HG02623 (cell line): ENCODE data around the gene MTCH2.

Experiments
- ATAC-seq: cut with Tn5 transposase; IDR thresholded peaks from one replicate; pipeline ENCODE4 v1.9.1; 2021; ENCODE audit warnings: moderate library complexity; ENCODE audit not compliant: unreplicated experiment

Gene MTCH2

DNA sequence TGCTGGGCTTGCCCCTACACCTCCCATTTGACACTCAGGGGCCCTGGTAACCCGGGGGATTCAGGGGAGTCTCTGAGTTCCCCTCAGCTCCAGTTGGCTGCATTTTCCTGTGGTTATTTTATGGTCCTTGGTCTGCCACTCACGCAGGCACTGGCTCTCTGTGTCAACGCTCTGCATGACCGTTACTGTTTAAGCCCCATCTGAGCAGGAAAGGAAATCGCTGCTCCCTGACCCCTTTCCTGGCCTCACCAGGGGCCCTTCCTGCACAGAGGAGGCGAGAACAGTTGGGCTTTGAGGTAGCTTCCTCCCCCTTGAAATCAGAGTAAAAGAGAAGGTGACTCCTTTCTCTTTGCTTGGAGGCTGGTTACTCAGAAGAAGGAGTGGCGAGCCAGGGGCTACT lies 50.6 kb downstream of the MTCH2 start:
- no peak for ATAC-seq

DNA sequence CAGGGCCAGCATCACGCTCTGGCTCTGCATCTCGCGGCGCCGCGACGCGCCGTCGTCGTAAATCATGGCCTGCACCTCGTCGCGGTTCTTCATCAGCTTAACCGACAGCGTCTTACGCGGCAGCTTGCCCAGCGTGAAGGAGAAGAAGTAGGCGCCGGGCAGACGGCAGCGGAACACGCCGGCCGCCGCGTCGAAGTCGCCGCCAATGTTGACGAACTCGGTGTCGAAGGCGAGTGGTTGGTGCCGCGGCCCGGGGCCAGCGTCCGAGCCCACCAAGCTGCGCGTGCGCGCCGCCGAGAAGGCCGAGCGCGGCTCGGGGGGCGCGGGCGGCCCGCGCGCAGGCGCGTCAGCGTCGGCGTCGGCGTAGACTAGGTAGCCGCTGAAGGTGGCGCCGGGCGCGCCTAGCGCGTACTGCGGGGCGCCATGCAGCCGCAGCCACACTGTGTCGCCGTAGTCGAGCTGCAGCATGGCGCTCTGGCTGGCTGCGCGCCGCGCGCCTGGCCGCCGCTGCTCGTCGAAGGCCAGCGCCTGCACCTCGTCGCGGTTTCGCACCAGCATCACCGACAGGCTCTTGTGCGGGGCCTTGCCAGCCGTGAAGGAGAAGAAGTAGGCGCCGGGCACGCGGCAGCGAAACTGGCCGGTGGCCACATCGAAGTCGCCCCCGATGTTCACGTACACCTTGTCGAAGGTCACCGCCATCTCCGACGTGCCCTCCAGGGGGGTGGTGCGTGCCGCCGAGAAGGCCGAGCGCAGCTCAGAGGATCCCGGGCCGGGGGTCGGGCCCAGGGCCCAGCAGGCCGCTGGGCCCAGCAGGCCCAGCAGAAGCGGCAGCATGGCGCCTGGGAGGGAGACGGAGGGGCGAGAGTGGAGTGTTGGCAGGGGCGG lies 52.1 kb downstream of the MTCH2 start:
- no peak for ATAC-seq

DNA sequence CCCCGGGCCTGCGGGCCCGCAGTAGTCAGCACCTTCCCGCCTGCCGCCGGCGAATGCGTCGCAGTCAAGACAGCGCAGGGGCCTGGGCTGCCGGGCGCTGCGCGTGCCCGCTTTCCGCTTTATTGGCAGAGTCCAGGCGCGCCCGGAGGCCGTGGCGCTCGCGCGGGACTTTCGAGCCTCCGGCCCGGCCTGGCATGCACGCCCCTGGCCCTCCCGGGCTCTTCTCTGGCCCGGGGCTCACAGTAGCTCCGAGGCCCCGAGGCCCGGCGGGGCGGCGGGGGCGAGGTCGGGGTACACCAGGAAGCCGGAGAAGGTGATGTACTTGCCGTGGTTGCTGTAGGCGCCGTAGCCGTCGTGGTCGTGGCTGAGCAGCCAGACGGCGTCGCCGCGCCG lies 52.8 kb downstream of the MTCH2 start:
- no peak for ATAC-seq

DNA sequence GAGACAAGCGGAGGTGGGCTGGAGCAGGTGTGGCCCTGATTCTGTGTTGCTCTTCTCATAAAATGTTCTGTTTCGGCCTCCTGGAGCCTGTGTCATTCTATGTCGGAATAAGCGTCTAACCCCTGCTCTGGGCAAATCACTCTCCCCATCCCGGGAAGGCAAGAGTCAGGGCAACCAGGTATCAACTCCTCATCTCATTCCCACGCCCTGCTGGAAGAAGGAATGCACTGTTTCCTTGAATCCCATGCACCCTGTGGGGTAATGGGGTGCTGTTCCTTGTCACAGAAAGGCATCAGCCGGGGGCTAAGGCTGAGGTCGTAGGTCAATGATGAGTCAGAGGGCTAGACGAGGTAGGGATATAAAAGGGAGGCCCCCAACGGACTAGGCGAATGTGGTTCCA lies 53.2 kb downstream of the MTCH2 start:
- ATAC-seq, result no peak

DNA sequence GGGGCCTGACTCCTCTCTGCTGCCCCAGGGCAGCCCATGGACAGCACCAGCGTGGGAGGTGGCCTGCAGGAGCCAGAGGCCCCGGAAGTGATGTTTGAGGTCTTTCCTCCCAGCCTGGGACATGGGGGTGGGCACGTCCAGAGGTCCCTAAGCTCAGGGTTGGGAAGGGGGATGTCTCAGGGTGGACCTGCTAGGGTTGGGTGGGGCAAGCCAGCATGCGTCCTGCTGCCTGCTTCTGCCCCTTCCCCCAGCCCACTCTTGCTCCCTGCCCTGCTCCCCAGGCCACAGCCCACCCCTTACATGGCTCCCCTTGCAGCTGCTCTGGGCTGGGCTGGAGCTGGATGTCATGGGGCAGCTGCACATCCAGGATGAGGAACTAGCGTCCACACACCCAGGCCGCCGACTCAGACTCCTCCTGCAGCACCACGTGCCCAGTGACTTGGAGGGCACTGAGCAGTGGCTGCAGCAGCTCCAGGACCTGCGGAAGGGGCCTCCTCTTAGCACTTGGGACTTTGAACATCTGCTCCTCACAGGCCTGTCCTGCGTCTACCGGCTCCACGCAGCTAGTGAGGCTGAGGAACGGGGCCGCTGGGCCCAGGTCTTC lies 54.5 kb downstream of the MTCH2 start:
- ATAC-seq, result no peak

DNA sequence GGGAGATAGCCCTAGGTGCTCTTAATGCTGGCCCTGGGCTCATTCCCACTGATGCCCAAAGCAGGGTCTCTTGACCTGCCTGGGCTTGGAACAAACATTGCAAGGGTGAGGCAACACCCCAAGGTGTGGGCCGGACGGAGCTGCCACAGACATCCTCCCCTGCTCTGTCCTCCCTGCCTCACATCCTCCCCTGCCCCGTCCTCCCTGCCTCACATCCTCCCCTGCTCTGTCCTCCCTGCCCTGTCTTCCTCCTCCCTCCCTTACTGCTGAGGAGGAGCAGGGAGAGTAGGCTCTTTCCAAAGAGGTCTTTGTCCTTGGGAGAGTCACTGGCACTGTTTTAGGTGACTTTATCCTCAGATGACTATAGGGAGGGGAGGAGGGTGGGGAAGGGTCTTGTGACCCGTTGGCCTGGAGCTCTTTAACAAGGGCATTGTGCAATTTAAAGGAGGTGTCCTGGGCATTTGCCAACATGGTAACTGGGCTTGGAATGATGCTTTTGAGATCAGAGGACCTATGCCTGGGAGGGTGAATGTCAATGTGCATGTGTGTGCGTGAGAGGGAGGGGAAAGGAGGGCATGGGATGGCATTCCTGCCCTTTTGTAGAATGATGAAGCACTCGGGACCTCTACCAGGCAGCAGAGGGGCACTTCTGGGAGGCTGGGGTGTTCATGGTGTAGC lies 55.2 kb downstream of the MTCH2 start:
- ATAC-seq, result no peak

DNA sequence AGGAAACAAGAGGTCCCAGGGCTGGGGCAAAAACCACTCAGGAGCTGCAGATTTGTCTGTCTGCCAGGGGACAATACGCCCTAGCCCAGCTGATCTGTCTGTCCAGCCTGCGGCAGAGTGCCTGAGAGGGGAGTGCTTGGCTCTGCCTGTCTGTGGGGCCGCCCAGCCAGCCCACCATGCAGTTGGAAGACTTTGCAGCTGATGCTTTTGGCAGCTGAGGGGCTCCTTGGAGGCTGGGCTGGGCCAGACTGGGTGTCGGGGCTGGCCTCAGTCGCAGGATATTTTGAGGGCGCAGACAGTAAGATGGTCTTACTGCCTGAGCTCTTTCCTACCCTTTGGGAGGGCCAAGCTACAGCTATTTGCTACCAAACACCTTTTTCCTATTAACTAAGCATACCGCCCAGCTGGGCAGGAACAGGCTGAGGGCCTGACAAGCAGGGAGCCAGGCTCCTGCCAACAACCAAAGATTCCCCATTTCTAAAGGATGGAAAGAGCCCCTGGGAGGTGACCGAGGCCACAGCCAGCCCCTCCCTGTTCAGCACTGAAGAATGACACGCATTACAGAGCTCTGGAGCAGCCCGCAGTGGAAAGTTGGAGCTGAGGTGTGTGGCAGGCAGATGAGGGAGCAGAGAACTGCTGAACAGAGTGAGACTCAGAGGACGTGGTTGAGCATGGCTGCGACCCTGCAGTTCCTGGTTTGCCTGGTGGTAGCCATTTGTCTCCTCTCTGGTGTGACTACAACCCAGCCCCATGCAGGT lies 56.1 kb downstream of the MTCH2 start, which contains the start of gene FAM180B:
FAM180B (plus strand) TSS at position 581 of the 758 bp plus-strand sequence; CDS start at position 672, 91 bp downstream.
- no peak for ATAC-seq

DNA sequence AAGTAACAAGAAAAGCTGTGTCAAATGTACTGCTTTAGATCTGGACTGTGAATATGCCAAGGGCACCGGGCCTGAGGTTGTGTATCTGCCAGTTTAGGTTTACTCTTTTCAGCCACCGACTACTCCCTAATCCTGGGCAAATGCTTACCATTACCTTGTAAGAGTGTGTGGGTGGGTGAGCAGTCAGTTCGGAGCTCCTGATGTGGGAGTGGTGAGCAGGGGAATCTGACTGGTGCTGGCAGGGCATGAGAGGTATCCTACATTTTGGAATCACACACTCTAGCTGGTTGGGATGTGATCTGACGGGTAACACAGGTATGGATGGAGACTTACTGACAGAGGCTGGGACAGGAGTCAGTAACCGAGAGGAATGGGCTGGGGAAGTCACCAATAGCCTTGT lies 58.5 kb downstream of the MTCH2 start:
- ATAC-seq, result no peak

DNA sequence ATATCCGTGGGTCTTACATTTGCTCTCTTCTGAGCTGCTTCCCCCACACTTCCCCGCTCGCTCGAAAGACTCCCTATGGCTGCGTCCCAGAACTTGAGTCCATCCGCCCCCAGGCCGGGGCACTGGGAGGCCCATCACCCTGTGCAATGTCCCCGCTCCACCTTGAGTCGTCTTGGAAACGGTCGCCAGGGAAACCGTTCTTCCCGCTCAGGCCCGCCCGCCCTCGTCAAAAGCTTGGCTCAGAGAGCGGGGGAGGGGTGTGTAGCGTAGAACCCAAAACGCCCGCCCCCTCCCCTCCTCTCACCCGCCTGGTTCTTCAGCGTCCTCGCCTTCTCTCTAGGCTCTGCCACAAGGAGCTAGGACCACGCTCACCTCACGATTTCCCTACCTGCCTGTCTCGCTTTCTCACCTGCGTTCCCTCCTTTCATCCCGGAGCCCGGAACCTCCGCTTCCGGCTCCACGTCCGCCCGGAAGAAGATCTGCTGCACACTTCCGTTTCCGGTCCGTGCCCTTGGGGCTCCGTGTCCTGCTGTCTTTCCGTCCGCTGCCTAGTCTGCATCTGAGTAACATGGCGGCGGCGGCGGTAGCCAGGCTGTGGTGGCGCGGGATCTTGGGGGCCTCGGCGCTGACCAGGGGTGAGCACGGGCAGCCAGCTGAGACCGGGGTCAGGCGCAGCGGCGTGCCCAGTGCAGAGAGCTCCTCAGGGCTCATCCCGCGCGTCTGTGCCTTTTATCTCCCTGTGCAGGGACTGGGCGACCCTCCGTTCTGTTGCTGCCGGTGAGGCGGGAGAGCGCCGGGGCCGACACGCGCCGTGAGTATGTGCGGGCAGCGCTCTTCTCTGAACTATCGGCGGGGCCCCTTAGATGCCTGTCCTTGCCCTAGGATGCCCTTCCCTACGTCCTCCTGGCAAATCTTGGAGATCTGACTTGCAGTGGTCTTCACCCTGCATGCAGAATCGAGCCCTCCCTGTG lies 63.5 kb downstream of the MTCH2 start, which contains the start of the genes KBTBD4 and NDUFS3:
KBTBD4 (minus strand) TSS at position 447 of the 971 bp plus-strand sequence; CDS start at position 428, 19 bp downstream.
NDUFS3 (plus strand) TSS at position 551 of the 971 bp plus-strand sequence; CDS start at position 569, 18 bp downstream.
- peak; percentile 90 for ATAC-seq

DNA sequence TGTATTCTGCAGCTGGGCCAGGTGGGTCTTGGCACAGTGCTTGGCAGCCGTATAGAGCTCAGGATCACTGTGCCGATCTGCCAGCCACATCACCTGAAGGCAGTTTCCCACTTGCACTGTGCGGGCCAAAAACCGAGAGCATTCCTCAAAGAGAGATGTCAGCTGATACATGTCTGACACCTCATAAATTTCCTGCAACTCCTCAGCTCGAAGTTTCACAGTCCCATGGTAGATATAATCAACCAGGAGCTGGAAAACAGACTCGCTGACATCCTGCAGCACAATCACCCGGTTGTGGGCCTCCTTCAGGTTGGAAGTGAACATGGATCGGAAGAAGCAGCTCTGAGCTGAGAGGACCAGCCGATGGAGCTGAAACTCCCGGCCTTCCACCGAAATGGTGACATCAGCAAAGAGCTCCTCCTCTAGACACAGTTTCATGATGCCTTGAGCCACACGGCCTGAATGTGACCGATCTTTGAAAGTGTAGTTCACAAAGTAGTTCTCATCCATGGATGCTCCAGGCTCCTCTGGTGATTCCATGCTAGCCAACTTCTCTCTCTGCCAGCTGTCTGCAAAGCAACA lies 64.8 kb downstream of the MTCH2 start:
- ATAC-seq, result no peak

DNA sequence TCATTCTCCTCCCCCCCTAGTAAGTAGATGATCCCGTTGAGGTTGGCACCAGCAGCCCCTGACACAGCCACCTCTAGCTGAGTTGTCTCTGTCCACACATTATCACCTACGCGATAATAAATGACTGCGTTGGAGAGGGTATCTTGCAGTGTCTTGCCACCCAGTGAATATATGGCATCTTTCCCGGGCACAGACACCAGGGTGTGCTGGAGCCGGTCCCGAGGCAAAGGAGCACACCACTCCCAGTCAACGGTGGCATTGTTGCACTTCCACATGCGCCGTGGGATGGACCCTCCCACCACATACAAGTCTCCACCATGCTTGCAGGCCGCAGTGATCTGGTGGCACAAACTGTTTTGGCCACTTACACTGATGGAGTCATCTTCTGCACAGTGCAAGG lies 69.0 kb downstream of the MTCH2 start:
- no peak for ATAC-seq

DNA sequence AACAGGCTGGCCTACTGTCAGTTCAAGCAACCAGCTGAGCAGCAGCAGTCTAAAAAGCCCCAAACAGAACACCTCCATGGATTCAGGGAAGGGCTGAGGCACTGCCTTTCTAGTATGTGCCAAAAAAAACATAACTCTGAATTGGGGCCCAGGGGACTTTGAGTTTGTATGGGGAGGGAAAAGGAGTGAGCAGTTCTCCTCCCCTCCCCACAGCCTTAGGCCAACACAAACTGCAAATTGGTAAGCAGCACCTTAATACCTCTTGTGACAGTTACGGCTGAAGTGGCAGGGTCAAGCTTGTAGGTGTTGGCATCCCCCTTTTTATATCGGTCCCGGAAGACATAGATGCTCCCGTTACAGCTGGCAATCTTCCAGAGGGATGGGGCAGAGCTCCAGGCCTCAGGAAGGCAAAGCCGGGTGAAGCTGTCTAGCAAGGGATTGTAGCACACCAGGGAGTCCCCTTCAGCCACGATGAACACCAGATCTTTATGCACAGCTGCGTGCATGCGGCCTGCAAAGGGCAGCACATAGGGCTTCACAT lies 69.6 kb downstream of the MTCH2 start:
- no peak for ATAC-seq

DNA sequence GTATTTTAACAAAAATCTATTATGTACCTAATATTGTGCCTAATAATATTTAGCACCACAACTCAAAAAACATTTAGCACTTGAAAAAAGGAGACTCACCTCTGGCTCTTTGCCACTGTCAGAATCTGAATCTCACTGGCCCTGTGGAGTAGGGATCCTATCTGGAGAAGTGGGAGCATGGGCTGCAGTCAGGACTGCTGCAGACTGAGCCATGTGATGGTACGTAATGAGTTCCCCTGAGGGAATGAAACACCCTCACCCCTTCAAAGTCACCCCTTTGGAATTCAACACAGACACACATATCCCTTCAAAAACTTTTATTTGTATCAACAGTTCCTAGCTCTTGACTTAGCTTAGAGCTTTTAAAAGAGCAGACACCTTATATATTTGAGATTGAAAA lies 70.5 kb downstream of the MTCH2 start:
- ATAC-seq, result no peak

DNA sequence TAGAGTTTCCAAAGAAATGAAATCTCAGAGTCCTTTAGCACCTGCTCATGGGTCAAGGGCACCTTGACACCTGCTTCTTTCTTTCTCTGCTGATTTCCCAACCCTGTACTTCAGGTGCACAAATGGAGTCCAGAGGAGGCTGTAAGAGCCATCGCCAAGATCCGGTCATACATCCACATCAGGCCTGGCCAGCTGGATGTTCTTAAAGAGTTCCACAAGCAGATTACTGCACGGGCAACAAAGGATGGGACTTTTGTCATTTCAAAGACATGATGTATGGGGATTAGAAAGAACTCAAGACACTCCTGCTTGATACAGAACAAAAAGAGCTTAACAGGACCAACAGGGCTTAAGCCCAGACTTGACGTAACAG lies 71.0 kb downstream of the MTCH2 start:
- ATAC-seq, result no peak

DNA sequence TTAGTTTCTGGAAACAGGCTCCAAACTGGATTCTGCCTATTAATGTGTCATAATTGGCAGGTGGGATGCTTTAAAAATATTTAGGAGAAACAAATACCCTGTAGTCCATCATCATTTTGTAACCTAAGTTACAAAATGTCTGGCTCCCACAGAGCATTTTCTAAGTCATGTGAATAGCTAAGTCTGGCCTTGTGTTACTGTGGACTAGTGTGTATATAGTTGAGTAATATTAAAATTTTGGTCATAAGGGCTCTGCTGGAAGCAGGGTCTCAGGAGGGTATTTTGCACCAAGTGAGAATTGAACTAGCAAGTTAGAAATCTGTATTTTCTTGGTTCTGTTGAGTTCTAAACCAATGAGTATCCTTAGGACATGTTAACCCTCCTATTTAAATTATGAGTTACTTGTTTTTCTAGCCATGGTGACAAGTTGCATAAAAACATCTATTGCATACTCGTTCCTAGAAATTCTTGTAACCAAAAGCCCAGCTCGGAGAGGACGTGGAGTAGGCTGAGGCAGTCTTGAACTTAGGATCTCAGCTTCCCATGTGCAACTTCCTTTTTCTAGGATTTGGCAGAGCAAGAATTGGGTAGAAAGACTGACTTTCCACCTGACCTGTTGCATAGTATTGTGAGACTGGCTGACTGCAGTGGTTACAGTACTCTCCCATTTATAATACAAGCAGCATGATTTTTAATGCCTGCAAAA lies 71.6 kb downstream of the MTCH2 start:
- ATAC-seq, result no peak

DNA sequence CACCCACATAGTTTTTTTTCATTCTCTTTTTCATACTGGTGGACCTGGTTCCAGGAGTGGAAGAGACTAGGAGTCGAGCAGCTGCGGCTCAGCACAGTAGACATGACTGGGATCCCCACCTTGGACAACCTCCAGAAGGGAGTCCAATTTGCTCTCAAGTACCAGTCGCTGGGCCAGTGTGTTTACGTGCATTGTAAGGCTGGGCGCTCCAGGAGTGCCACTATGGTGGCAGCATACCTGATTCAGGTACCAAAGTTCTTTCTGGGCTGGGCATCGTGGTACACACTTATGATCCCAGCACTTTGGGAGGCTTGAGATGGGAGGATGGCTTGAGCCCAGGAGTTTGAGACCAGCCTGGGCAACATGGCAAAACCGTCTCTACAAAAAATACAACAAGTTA lies 72.7 kb downstream of the MTCH2 start:
- no peak for ATAC-seq
